GM12891 (cell line): Measurements from ENCODE around the gene ADAMTS19.

Experiments
- PAX5 ChIP-seq: IDR thresholded peaks from 2 replicates; pipeline ENCODE4 v1.6.1; 2011; ENCODE audit warnings: low read length, moderate library complexity, mild to moderate bottlenecking; ENCODE audit not compliant: insufficient read depth, severe bottlenecking
- POLR2A ChIP-seq: IDR thresholded peaks from 2 replicates; pipeline ENCODE4 v1.6.1; 2011; ENCODE audit warnings: low read depth, low read length, control low read depth
- POLR2AphosphoS5 ChIP-seq: IDR thresholded peaks from 2 replicates; pipeline ENCODE4 v1.6.1; 2011; ENCODE audit warnings: low read depth, low read length, control low read depth
- POU2F2 ChIP-seq: IDR thresholded peaks from 2 replicates; pipeline ENCODE4 v1.6.1; 2011; ENCODE audit warnings: low read depth, mild to moderate bottlenecking, control low read depth, low read length, moderate library complexity
- SPI1 ChIP-seq: IDR thresholded peaks from 2 replicates; pipeline ENCODE4 v1.6.1; 2011; ENCODE audit warnings: low read depth, low read length, control low read depth
- TAF1 ChIP-seq: IDR thresholded peaks from 2 replicates; pipeline ENCODE4 v1.6.1; 2011; ENCODE audit warnings: low read depth, low read length, control low read depth

GRCh38 chr5:129672006-129672405 is 211.9 kb downstream of the ADAMTS19 start:
- TF ChIP-seq POLR2A (no peak), POLR2AphosphoS5 (no peak), TAF1 (no peak), PAX5 (no peak), SPI1 (no peak), POU2F2 (no peak)
